ENCODE results near the gene MSI2. TPM values are rescaled to one million over a fixed set of nuclear protein-coding genes. Genes with fewer than 3 reads are reported as not detected.

MSI2 gene
- total and polyA plus RNA-seq, 7 donors: 37.6 to 133 (median 87.1) TPM

DNA sequence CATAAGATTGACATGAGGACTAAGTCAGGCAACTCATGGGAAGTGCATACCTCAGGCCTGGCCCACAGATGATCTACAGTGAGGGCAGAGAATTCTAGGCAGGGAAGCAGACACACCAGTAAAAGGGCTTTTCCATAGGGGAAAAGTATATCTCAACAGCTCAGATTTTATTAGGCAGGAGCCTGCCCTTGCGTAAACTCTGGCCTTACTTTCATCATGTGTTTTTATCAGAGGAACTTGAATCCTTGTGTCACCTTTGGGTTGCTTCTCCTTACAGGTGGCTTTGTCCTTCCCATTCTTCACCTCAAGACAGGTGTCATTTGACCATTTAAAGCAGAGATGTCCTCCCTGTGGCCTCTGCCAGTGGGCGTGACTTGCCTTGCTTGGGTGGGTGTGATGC is 138.1 kb downstream of the MSI2 start:
- ATAC-seq (no peak), DNase-seq (no peak)
- TF ChIP-seq, protein P1, sequence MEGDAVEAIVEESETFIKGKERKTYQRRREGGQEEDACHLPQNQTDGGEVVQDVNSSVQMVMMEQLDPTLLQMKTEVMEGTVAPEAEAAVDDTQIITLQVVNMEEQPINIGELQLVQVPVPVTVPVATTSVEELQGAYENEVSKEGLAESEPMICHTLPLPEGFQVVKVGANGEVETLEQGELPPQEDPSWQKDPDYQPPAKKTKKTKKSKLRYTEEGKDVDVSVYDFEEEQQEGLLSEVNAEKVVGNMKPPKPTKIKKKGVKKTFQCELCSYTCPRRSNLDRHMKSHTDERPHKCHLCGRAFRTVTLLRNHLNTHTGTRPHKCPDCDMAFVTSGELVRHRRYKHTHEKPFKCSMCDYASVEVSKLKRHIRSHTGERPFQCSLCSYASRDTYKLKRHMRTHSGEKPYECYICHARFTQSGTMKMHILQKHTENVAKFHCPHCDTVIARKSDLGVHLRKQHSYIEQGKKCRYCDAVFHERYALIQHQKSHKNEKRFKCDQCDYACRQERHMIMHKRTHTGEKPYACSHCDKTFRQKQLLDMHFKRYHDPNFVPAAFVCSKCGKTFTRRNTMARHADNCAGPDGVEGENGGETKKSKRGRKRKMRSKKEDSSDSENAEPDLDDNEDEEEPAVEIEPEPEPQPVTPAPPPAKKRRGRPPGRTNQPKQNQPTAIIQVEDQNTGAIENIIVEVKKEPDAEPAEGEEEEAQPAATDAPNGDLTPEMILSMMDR (IDR thresholded peaks at IDR 0.05): no peak
- peaks cover 21% of the 10 kb centered on the region for H3K4me1 ChIP-seq
- H3K27ac ChIP-seq: no peak overlapping the region
- no peak overlapping the region for H3K4me3 ChIP-seq
- no peaks in the 10 kb centered on the region for H3K36me3 ChIP-seq (ENCODE audit: insufficient read depth in 1 of 2, low read depth in 1 of 2)
- no peaks in the 10 kb centered on the region for H3K27me3 ChIP-seq (ENCODE audit: insufficient read depth in 3 of 3, low read length in 2 of 3)
- H3K9me3 ChIP-seq: peaks cover 14% of the 10 kb centered on the region
- intact Hi-C loops (cut with DNase I): no loop called here
- 96 to 100% (median 97%) methylated on average over 2 of the region's 2 CpGs for WGBS, 3 donors

DNA sequence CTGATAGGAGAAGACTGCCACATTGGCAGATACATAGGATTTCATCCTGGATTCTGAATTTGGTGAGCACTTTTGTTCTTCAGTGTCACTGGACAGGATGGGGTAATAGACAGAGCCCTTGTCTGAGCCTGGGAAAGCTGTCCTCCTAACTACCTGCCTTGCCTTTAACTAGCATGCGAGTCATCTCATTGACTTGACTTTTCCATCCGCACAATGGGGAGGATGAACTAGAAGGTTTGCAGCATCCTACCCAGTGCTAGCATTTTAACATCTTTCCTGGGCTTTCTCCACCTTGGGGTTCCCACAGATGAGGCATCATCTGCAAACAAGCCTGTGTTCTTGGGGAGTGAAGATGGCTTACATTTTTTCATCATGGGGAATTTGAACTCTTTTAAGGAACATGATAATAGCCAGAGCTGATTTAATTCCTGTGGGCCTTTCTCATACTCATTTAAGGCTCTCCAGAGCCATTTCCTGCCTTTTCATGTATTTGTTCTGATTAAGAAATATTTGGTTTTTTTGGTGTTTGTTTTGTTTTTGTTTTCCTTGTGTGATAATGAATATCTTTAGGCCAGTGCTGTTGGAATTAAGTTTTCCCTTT is 139.5 kb downstream of the MSI2 start:
- 96 to 98% (median 97%) methylated on average over 2 of the region's 2 CpGs for WGBS, 3 donors
- intact Hi-C loops (cut with DNase I): no loop called here
- no peak for ATAC-seq
- DNase-seq: no peak
- no peaks in the 10 kb centered on the region for H3K27me3 ChIP-seq (ENCODE audit: insufficient read depth in 3 of 3, low read length in 2 of 3)
- H3K4me3 ChIP-seq: no peak overlapping the region
- H3K9me3 ChIP-seq: peaks cover 14% of the 10 kb centered on the region
- H3K27ac ChIP-seq: no peak overlapping the region
- H3K4me1 ChIP-seq: peaks cover 17% of the 10 kb centered on the region
- TF ChIP-seq, protein P1 (IDR thresholded peaks at IDR 0.05): no peak
- H3K36me3 ChIP-seq (ENCODE audit: insufficient read depth in 1 of 2, low read depth in 1 of 2): no peaks in the 10 kb centered on the region

DNA sequence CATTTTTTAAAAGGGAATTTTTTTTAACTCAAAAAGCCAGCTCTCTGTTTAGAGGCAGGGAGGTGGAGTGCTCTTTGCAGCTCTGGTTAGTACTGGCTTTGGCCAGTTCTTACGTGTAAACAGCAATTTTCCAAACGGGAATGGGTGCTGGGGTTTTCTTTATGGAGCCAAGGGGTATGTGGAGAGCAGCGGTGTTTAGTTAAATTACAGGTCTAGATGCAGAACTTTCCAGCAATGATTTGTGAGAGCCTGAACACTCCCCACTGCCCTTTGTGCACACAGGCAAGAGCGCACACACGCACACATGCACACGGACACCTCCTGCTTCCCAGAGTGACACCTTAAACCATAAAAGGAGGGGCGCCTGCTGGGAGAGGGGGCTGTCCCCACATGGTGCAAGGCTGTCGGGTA is 140.2 kb downstream of the MSI2 start:
- 34 to 61% (median 39%) methylated on average over 8 of the region's 8 CpGs for WGBS, 3 donors
- ATAC-seq: peak; percentile 45 to 67 (median 64)
- intact Hi-C loops (cut with DNase I): no loop called here
- DNase-seq: no peak
- peak overlapping the region; percentile 16 for H3K27ac ChIP-seq
- H3K36me3 ChIP-seq (ENCODE audit: insufficient read depth in 1 of 2, low read depth in 1 of 2): no peaks in the 10 kb centered on the region
- H3K4me3 ChIP-seq: no peak overlapping the region
- no peaks in the 10 kb centered on the region for H3K27me3 ChIP-seq (ENCODE audit: insufficient read depth in 3 of 3, low read length in 2 of 3)
- TF ChIP-seq, protein P1 (IDR thresholded peaks at IDR 0.05): no peak
- peaks cover 14% of the 10 kb centered on the region for H3K9me3 ChIP-seq
- peaks cover 17% of the 10 kb centered on the region for H3K4me1 ChIP-seq

DNA sequence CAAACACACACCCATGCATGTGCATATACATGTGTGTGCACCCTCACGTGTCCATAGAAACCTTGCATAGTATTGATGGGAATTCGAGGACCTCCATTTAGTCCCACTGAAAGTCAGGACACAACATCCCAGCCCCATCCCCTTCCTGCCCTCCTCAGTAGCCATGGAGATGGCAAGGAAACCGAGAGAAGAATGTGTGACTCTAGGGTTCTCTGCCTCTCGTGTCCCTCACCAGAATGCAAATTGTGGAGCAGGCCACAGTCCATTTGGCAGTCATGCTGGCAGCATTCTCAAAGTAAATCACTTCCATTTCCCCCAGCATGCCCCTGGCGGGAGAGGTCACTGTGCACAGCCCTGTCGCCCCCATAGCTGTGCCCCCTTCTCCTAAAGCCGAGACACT is 141.1 kb downstream of the MSI2 start:
- WGBS, 3 donors: 83 to 87% (median 85%) methylated on average over 7 of the region's 7 CpGs
- intact Hi-C loops (cut with DNase I): no loop called here
- peaks cover 25% of the 10 kb centered on the region for H3K4me1 ChIP-seq
- H3K9me3 ChIP-seq: peaks cover 14% of the 10 kb centered on the region
- TF ChIP-seq, protein P1 (IDR thresholded peaks at IDR 0.05): no peak
- no peak for ATAC-seq
- H3K27ac ChIP-seq: no peak overlapping the region
- no peak overlapping the region for H3K4me3 ChIP-seq
- DNase-seq: no peak
- no peaks in the 10 kb centered on the region for H3K27me3 ChIP-seq (ENCODE audit: insufficient read depth in 3 of 3, low read length in 2 of 3)
- no peaks in the 10 kb centered on the region for H3K36me3 ChIP-seq (ENCODE audit: insufficient read depth in 1 of 2, low read depth in 1 of 2)

DNA sequence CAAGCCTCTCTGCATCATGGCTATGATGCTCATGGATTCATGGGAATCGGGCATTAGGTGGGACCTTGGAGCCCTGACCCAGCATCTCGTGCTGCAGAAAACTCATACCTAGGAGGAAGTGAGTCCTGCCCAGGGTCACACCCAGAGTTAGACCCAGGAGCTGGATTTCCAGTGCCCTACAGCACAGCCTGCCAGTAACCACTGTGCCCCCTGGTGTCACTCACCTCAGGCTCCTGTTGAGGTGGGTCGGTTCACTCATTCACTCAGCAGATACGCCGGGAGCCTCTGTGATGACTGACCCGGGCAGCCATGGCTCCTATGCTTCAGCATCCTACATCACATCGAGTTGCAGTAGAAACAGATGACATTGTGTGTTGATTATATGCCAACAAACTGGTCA is 143.4 kb downstream of the MSI2 start:
- Histone ChIP-seq H3K9me3 (no peaks in the 10 kb centered on the region), H3K27ac (no peak overlapping the region), H3K36me3 (ENCODE audit: insufficient read depth in 1 of 2, low read depth in 1 of 2) (no peaks in the 10 kb centered on the region), H3K4me3 (no peak overlapping the region), H3K27me3 (ENCODE audit: insufficient read depth in 3 of 3, low read length in 2 of 3) (no peaks in the 10 kb centered on the region), H3K4me1 (peaks cover 48% of the 10 kb centered on the region)
- TF ChIP-seq, protein P1 (IDR thresholded peaks at IDR 0.05): no peak
- ATAC-seq (no peak), DNase-seq (no peak)
- intact Hi-C loops (cut with DNase I): no loop called here
- 84 to 93% (median 92%) methylated on average over 7 of the region's 7 CpGs for WGBS, 3 donors

Measured in psoas muscle (tissue), 8 donors.